Lung microvascular endothelial cell (primary cell): ENCODE results near the gene CASP3. TPM values are rescaled to one million over a fixed set of nuclear protein-coding genes. Genes with fewer than 3 reads are reported as not detected.
"Not testable (repeated sequence)": the region's sequence is repeated elsewhere in the genome, so short reads cannot be mapped to it uniquely, and the experiment has no call there.

Experiments used
- DNase-seq, 2 donors: peaks; one replicate each; pipeline versions ENCODE4 v3.0.0 to v3.0.0-alpha.2; 2010; ENCODE audit warnings: low read depth in 2 of 2
- total RNA-seq: library from RNA; depleted of rRNA; stranded (reverse); fragments of >200 nt; gene quantifications from 2 replicates; pipeline ENCODE4 v1.2.1, GENCODE V29; 2014

Gene CASP3
- total RNA-seq, 1 donor from 2014 or later = 22.6 TPM

GRCh38 chr4:184596617-184597185 is 52.5 kb downstream of the CASP3 start:
- peak in 1 of 2 donors; percentile 14 for DNase-seq

- DNase-seq = peak in 1 of 2 donors; percentile 7
These were observed 53.1 kb downstream of the CASP3 start for GRCh38 chr4:184596044-184596616.

GRCh38 chr4:184595430-184595829 is 53.8 kb downstream of the CASP3 start:
- DNase-seq = no peak

DNA sequence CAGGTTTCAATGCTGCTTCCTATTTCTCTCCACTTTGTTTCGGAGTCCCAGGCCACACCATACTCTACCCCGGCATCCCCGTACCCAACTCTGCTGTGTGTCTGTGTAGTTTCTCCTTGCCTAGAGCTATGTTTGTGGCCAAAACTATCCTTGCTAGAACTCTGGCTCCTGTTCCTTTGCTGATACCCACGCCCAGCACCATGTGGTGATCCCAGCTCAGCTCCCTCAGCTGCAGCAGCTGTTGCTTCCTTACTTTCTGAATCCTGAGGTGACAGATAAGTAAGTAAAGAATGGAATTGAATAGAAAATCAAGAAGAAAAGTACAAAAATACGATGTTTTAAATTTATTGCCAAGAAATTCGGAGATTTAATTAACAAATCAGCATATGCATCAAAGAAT is 55.8 kb downstream of the CASP3 start:
- no peak for DNase-seq

DNA sequence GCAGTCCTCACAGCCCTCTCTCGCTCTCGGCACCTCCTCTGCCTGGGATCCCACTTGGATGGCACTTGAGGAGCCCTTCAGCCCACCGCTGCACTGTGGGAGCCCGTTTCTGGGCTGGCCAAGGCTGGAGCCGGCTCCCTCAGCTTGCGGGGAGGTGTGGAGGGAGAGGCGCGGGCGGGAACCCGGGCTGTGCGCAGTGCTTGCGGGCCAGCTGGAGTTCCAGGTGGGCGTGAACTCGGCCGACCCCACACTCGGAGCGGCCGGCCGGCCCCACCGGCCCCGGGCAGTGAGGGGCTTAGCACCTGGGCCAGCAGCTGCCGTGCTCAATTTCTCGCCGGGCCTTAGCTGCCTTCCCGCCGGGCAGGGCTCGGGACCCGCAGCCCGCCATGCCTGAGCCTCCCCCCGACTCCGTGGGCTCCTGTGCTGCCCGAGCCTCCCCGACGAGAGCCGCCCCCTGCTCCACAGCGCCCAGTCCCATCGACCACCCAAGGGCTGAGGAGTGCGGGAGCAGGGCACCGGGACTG is 57.4 kb downstream of the CASP3 start:
- DNase-seq = not testable (repeated sequence)

DNA sequence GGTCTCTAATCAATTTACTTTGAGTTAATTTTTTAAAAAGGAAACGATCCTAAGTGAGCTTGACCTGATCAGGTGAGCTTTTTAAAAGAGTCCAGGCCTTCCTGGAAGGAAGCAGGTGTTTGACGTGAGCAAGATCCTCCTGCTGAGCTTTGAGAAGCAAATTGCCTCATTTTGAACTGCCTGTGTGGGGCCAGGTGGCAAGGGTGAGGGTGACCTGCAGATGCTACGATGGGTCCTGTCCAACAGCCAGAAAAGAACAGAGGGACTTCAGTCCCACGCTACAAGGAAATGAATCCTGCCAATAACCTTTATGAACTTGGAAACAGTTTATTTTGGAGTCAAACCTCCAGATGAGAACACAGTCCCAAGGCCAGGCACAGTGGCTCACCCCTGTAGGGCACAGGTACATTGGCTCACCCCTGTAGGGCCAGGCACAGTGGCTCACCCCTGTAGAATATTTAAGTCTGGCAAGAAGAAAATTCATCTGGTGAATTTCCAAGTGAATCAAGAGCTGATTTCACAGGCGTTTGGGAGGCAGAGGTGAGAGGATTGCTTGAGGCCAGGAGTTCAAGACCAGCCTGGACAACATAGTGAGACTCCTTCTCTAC is 58.1 kb downstream of the CASP3 start:
- no peak for DNase-seq

DNA sequence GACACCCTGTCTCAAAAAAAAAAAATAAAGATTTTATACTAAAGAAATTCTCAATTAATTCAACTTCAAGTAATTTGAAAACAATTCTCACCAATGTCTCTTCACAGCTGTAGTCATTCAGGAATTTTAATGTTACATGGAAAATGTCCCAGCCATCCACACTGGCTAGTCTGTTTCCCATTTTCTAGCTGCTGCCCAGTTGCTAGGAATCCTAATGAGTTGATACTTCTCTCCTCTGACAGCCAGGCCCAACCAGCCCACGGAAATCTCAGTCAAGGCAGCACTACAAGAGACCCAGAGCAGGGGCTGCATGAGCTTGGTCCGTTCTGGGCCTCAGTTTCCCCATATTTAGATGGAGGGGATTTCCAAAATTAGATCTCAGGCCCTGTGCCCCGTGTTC is 59.1 kb downstream of the CASP3 start:
- DNase-seq = no peak

GRCh38 chr4:184588893-184589292 is 60.4 kb downstream of the CASP3 start:
- DNase-seq = no peak

DNA sequence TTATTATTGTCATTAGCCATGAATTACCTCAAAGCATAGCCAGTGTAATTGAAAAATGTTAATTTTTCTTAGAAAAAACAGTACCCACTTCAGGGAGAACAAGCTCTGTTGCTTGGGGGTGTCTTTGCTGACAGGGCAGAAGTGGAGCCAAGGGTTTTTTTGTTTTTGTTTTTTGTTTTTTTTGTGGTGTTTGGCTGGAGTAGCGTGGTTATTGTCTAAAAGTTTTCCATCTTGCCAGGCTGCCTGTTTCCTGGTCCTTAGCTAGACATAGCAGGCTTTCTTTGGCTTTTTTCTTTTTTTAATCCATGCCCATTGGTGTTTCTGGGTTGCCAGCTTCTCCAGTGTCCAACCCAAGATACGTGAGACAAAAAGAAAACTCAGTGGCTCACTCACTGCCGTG is 61.5 kb downstream of the CASP3 start:
- no peak for DNase-seq

DNA sequence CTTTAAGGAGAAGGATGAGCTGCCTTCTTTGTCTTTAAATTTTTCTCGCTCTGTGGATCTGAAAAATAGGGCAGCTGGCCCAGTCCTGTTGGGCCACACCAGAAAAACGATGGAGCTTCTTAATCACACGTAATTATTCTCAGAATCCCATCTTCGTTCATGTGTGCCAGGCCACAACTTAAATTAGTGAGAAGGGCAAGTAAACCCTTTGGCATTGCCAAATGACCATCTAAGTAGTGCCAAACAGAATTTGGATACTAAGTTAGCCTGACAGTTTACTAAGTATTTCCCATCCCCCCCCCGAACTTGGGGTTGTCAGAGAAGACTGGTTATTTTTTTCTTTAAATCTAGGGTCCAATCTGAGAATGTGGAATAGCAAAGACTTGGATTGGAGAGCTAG is 62.0 kb downstream of the CASP3 start:
- DNase-seq = no peak

DNA sequence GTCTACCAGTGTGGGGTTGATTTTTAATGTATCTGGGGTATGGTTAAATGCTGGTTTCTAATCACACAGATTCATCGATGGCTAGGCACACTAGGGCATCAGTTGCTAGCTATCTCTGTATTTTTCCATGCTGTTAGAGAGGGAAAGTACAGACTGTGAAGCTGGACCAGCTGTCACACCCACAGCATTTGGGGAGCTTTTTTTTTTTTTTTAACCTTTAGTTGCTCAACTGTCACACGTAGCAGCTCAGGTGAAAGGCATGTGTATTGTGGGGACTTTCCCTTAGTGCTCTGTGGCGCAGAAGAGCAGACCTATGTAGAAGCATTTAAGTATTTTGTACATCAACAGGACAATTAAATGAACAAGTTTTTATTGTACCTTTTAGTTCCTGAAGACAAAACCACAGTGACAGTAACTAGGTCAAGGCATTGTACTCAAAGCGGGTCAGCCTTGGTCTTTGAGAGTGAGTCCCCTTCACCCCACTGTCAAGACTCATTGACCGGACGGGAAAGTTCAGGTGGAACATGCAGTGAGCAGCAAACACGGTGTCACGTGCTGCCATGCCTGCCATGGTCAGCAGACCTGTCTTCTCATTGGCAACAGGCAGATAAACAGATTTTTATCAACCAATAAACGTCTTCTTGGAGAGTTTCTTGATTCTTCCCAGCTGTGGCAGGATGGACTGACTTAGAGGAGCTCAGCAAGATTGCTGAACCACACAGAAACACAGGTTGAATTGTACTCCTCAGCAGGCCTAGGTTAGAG is 65.3 kb downstream of the CASP3 start:
- DNase-seq = no peak

Other genes with a start within 250 kb of the CASP3 start
- gene IRF2, start 174.9 kb downstream of the CASP3 start, total RNA-seq = 16.3 and 20.6 TPM in 2 replicates
- 6.5 and 10.1 TPM in 2 replicates for gene PRIMPOL, start 291 bp upstream of the CASP3 start, total RNA-seq
- gene CENPU, start 84.6 kb upstream of the CASP3 start, total RNA-seq = 2.4 and 8.1 TPM in 2 replicates
- gene ACSL1, start 176.5 kb upstream of the CASP3 start, total RNA-seq = 3.6 and 9.2 TPM in 2 replicates